Activated CD4-positive, CD25-positive, alpha-beta regulatory T cell (primary cell): ENCODE data around the gene BTBD9.

Experiments used
- DNase-seq, 4 experiments: peaks; one replicate each; lab custom pipeline; 2025; lab: John Stamatoyannopoulos, UW

The BTBD9 gene

DNA sequence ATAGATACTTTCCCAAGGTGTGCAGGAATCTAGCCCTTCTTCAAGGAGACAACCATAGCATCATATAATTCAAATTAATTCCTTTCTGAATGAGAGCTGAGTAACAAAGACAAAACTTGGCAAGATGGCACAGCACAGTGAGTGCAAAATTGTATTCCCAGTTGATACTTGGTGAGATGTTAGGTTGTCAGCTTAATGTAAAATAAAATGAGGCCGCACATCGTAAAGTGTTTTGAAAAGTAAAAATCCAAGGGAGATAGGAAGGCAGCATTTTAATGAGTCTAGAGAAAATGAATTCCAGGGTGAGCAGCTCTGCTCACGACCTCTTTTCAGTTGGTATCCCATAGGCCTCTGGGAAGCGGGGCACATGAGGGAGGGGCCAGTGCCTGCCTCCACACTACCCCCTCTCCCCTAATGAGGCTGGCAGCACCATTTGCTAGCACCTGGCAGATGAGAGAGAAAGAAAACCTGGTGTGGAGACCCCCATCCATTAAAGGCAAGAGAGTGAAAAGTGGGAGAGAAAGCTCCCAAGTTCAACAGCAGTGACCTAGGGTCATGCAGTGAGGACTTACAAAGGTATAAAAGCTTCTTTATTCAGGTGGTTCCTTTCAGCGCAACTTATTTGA, 158.4 kb downstream of the BTBD9 start:
- no peak for DNase-seq

GRCh38 chr6:38480036-38480435, 159.7 kb downstream of the BTBD9 start:
- DNase-seq, result no peak

GRCh38 chr6:38479331-38479730, 160.4 kb downstream of the BTBD9 start:
- DNase-seq, result no peak

GRCh38 chr6:38477680-38478260, 162.0 kb downstream of the BTBD9 start:
- no peak for DNase-seq

DNA sequence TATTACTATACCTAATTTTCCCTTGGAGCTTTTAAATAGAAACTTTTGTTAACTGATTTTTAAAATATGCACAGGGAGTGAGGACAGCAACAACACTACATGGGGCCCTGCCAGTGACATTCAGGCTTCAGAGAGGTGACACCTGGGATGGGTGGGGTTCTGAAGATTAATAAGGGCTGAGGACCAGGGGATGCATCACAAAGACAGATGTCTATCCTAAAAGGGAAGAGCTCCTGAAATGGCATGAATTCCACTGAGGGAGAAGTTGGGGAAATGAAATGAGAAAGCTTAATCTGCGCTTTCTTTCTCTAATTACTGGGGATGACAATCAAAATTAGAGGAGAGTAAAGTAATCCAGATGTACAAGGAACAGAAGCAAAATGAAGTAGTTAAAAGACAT, 162.8 kb downstream of the BTBD9 start:
- DNase-seq, result no peak

GRCh38 chr6:38476141-38476540, 163.6 kb downstream of the BTBD9 start:
- DNase-seq, result no peak

- no peak for DNase-seq
Measured at GRCh38 chr6:38470548-38470947, 169.2 kb downstream of the BTBD9 start.

- DNase-seq, result no peak
Measured at GRCh38 chr6:38467566-38467965, 172.2 kb downstream of the BTBD9 start.

DNA sequence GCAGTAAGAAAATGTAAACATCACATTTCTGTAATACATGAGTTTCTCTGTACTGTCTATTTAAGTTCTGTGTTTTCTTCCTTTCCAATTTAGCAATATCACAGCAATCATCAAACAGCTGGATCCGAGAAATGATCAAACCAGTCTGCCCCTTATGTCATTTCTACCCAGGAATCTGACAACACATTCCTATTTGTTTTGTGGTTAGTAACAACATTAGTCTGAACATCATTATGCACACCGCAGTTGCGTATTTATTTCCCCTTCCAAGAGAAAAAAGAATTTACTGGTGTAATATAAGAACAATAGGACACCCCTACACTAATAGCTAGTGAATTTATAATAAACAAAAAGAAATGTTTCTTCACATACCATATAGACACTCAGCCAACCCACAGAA, 179.5 kb downstream of the BTBD9 start:
- no peak for DNase-seq

- DNase-seq, result no peak
Measured at GRCh38 chr6:38459291-38459690, 180.4 kb downstream of the BTBD9 start.

DNA sequence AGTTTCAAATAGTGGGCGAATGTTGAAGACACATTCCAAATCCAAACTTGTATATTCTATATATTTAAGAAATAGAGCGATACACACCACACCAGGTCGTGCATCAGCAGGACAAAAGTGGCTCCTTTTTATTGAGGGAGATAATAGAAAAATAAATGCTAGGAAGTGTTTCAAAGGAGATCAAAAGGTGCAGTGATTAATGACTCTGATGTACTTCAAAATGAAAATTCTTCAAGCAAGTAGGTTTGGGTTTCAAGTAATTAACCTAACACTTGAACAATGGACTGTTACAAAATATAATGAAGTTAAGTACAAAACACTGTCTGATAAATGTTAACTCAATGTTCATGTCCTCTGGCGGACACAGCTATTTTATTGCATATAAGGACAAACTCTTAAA, 185.9 kb downstream of the BTBD9 start:
- DNase-seq, result no peak

- no peak for DNase-seq
Measured at GRCh38 chr6:38452816-38453660, 186.7 kb downstream of the BTBD9 start.

DNA sequence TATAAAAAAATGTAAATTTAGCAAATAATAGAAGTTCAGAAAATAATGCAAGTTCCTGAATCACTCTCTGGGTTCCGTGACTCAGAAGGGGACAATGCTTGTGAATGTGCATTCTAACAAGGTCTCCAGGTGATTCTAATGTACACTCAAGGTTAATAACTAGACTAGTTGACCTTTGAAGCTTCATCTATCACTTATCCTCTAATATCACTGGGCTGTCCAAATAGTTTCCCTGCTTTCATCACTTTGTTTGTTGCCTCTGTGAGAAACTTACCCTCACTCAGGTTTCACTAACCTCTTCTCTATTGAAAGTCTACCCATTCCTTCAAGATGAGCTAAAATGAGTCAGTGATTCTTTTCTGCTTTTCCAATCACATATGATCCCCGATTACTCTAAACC, 189.0 kb downstream of the BTBD9 start:
- no peak for DNase-seq

DNA sequence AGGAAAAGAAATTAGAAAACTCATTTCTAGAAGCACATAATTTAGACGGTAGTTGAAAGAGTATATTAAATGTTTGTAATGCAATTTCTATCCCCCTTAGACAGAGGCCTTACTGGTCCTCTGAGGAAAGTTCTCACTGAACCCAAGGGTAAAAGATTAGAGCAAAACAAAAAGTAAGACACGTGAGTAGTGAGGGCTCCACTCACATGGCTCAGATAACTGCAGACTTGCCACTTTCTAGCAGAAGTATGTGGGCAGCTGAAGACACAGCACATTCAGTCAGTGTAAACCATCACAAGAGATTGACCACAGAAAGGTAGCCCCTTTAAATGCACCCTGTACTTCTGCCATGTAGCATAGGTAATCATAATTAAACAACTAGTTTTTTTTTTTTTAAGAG, 193.8 kb downstream of the BTBD9 start:
- DNase-seq, result no peak

DNA sequence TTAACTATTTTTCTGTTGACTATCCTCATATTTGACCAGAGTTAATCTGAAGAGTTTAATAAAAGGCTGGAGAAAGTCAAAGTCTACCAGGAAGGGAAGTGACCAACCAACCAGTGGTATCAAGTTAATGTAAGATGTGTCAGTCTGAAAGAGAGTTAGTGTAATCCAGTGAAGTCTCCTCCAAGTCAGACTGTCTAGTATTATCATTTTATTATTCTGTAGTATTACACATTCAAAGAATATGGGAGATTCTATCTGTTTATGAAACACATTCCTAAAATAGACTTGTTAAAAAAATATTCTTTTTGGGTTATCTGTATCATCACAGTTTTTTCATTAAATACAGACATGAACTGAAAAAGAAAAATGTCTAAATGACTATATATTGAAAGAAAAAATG, 194.4 kb downstream of the BTBD9 start:
- no peak for DNase-seq

DNA sequence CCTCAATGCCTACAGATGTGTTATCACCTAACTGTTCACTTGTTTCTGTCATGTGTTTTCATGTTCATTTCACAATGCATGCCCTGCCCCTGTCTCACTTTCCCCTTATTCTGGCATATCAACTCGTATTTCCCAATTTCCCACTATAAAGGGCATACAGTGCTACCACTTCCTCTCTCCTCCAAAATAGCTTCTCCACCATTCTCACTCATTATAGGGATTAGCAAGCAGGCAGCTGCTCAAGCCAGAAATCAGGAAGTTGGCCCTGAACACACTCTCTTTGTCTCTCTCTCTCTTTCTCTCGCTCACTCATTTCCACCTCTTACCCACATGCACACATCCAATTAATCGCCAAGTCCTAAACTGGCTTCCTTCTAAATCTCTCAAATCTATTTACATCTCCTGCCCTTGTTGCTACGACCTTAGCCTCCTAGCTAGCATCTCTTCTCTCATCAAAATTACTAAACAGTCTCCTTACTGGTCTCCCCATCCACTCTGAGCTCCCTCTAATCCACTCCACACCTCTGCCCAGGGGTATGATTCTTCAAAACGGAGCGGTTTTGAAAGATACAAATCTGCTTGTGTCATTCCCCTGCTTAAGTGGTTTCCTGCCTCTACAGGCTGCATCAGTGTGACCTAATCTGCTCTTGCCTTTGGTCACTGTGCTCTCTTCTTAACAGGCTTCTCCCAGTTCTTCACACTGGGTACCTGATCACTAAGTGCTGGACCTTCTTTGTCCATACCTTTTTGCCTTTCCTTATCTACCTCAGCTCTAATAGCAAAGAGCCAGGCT, 196.2 kb downstream of the BTBD9 start:
- no peak for DNase-seq

- DNase-seq, result no peak
Measured at GRCh38 chr6:38438097-38438496, 201.6 kb downstream of the BTBD9 start.

DNA sequence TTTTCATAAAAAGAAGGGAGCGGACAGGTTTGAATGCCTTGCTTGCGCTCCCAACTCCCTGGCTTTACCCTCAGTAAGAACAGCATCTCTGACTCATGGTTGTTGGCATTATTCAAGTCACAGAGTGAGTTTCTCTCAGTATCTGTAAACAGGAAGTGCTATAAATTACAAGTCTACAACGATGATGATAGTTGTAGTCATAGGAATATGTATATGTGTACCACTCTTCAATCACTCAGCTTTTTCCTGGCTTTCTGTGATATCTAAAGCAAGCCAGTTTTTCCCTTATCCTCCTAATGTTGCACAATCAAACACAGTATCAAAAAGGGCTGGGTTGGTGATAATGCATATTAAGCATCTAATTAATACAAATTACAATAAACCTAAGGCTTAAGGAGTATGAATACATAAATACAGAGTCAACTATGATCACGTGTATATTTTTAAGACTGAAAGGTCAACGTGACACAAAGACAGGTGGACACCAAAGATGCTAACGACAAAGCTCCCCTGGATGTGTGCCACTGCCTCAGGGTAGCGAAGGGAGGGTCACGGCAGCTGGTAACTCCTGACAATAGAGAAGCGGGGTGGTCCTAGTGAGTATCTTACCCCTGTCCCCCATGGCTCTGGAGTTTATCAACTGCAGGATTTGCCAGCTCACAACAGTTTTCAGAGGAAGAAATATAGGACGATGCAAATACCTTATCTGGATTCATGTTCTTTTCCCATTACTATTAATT, 202.8 kb downstream of the BTBD9 start:
- DNase-seq, result no peak

- DNase-seq, result no peak
Measured at GRCh38 chr6:38435330-38435729, 204.4 kb downstream of the BTBD9 start.

- no peak for DNase-seq
Measured at GRCh38 chr6:38434051-38434450, 205.7 kb downstream of the BTBD9 start.

DNA sequence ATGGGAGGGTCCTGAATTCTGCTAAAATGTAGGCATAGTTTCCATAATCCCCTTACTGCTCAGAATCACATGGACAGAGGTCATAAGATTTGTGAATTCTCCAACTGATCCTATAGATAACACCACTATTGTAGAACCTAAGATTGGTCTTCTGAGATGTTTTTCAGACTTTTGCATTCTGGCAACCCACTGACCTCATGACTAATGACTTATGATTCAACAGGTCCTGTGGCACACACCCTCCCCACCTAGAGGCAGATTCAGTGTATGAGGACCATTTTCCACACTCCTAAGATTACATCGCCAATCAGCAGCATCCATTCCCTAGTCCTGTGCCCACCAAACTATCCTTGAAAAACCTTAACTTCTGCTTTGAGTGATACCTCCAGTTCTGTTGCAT, 207.2 kb downstream of the BTBD9 start:
- DNase-seq, result no peak

DNA sequence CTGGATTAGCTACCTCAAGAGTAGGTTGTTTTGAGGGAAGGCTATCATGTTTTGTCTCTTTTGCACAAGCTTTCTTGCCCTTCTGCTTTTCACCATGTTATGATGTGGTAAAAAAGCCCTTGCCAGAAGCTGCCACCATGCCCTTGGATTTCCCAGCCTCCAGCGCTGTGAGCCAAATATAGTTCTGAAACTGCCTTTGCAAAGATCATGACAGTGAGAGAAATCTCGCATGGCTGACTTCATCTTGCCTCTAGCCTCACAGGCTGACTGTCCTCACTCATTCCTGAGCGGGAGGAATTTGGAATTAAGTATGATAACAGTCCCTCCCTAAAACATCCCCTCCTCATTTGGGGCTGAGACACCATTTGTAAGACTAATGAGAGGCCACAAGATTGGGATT, 207.7 kb downstream of the BTBD9 start:
- no peak for DNase-seq
